ENCODE measurements around the gene DMTF1.

The DMTF1 gene

DNA sequence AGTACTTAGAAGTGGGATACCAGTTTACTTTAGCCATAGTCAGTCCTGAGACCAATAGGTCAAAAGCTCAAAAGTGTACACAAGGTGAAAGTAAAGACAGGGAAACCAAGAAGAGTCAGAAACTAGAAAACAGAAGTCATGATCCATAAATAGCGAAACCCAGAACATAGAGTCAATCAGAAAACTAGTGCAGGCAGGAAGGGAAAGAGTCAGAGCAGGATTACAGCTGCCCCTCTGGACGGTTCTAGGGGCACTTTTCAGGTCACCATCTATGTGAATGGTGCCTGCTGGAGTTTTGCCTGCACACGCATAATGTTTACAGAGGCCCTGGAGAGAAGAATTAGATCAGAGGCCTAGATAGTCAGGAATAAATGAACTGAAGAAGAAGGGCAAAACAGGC, 22.4 kb upstream of the DMTF1 start:
- ChIA-PET POLR2A (interaction anchor here (1.3 kb wide), 1 partner anchor 23 kb away, joined by 5 read pairs; the partner anchor contains the start of gene DMTF1), CTCF (interaction anchor here (0.5 to 1.4 kb wide), 5 partner anchors 9 to 376 kb away, joined by 3 to 7 read pairs (median 3); no protein-coding TSS in a partner anchor)
- no peak overlapping the region for H3K27ac ChIP-seq (ENCODE audit: extremely low read depth, low read depth, low read length)
- no peaks in the 10 kb centered on the region for H3K4me1 ChIP-seq (ENCODE audit: control insufficient read depth, insufficient read depth, low read length)
- H3K9me3 ChIP-seq (ENCODE audit: control insufficient read depth, insufficient read depth, low read depth, low read length), result no peaks in the 10 kb centered on the region
- H3K4me3 ChIP-seq (ENCODE audit: low read depth, low read length), result no peak overlapping the region
- TF ChIP-seq ZNF530 (tag by site-specific recombination; IDR thresholded peaks at IDR 0.05; ENCODE audit: low read depth), result no peak
- no peak for TF ChIP-seq FEZF1 (tag by site-specific recombination; IDR thresholded peaks at IDR 0.05)
- no peak for TF ChIP-seq KLF10 (tag by site-specific recombination; IDR thresholded peaks at IDR 0.05)
- TF ChIP-seq ZBTB1 (tag by site-specific recombination; IDR thresholded peaks at IDR 0.05), result no peak
- TF ChIP-seq ZNF792 (tag by site-specific recombination; IDR thresholded peaks at IDR 0.05), result no peak
- TF ChIP-seq ZNF114 (tag by site-specific recombination; IDR thresholded peaks at IDR 0.05), result no peak
- no peak for TF ChIP-seq SP7 (tag by site-specific recombination; IDR thresholded peaks at IDR 0.05)
- no peak for TF ChIP-seq ZNF600 (tag by site-specific recombination; IDR thresholded peaks at IDR 0.05)
- TF ChIP-seq, protein P1, sequence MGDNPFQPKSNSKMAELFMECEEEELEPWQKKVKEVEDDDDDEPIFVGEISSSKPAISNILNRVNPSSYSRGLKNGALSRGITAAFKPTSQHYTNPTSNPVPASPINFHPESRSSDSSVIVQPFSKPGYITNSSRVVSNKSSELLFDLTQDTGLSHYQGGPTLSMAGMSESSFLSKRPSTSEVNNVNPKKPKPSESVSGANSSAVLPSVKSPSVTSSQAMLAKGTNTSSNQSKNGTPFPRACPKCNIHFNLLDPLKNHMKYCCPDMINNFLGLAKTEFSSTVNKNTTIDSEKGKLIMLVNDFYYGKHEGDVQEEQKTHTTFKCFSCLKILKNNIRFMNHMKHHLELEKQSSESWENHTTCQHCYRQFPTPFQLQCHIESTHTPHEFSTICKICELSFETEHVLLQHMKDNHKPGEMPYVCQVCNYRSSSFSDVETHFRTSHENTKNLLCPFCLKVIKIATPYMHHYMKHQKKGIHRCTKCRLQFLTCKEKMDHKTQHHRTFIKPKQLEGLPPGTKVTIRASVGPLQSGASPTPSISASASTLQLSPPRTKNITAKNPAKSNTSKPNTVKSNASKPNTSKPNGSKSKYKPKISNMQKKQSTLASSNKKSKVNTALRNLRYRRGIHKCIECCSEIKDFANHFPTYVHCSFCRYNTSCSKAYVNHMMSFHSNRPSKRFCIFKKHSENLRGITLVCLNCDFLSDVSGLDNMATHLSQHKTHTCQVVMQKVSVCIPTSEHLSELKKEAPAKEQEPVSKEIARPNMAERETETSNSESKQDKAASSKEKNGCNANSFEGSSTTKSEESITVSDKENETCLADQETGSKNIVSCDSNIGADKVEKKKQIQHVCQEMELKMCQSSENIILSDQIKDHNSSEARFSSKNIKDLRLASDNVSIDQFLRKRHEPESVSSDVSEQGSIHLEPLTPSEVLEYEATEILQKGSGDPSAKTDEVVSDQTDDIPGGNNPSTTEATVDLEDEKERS (tag by site-specific recombination; IDR thresholded peaks at IDR 0.05), result no peak
- TF ChIP-seq, protein P2, sequence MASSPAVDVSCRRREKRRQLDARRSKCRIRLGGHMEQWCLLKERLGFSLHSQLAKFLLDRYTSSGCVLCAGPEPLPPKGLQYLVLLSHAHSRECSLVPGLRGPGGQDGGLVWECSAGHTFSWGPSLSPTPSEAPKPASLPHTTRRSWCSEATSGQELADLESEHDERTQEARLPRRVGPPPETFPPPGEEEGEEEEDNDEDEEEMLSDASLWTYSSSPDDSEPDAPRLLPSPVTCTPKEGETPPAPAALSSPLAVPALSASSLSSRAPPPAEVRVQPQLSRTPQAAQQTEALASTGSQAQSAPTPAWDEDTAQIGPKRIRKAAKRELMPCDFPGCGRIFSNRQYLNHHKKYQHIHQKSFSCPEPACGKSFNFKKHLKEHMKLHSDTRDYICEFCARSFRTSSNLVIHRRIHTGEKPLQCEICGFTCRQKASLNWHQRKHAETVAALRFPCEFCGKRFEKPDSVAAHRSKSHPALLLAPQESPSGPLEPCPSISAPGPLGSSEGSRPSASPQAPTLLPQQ (tag by site-specific recombination; IDR thresholded peaks at IDR 0.05), result no peak
- TF ChIP-seq ZNF2 (tag by site-specific recombination; IDR thresholded peaks at IDR 0.05), result no peak
- TF ChIP-seq ZNF560 (tag by site-specific recombination; IDR thresholded peaks at IDR 0.05; ENCODE audit: borderline replicate concordance), result no peak
- TF ChIP-seq ZNF776 (tag by site-specific recombination; IDR thresholded peaks at IDR 0.05; ENCODE audit: borderline replicate concordance), result no peak
- TF ChIP-seq ZNF37A (tag by site-specific recombination; IDR thresholded peaks at IDR 0.05), result no peak
- H3K36me3 ChIP-seq (ENCODE audit: control insufficient read depth in 2 of 2, insufficient read depth in 1 of 2, low read length in 2 of 2), result no peaks in the 10 kb centered on the region

DNA sequence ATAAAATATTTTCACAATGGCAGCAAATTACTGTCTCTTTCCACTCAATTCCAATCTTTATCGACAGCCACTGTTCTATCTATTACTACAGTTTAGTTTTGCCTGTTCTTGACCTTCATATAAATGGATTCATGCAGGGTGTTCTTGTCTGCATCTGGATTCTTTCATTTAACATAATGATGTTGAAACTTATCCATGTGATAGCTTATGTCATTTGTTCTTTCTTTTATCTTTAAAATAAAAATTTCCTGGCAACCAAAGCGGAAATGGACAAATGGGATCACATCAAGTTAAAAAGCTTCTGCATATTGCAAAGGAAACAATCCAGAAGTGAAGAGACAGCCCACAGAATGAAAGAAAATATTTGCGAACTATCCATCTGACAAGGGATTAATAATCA, 20.5 kb upstream of the DMTF1 start:
- H3K9me3 ChIP-seq (ENCODE audit: control insufficient read depth, insufficient read depth, low read depth, low read length), result no peaks in the 10 kb centered on the region
- ChIA-PET CTCF (interaction anchor here (1.0 kb wide), 1 partner anchor 17 kb away, joined by 3 read pairs; no protein-coding TSS in a partner anchor), POLR2A (interaction anchor here (0.6 kb wide), 1 partner anchor 20 kb away, joined by 3 read pairs; the partner anchor contains the start of gene DMTF1)
- no peak overlapping the region for H3K27ac ChIP-seq (ENCODE audit: extremely low read depth, low read depth, low read length)
- H3K4me3 ChIP-seq (ENCODE audit: low read depth, low read length), result no peak overlapping the region
- no peaks in the 10 kb centered on the region for H3K4me1 ChIP-seq (ENCODE audit: control insufficient read depth, insufficient read depth, low read length)
- H3K36me3 ChIP-seq (ENCODE audit: control insufficient read depth in 2 of 2, insufficient read depth in 1 of 2, low read length in 2 of 2), result no peaks in the 10 kb centered on the region
- TF ChIP-seq, protein P3, sequence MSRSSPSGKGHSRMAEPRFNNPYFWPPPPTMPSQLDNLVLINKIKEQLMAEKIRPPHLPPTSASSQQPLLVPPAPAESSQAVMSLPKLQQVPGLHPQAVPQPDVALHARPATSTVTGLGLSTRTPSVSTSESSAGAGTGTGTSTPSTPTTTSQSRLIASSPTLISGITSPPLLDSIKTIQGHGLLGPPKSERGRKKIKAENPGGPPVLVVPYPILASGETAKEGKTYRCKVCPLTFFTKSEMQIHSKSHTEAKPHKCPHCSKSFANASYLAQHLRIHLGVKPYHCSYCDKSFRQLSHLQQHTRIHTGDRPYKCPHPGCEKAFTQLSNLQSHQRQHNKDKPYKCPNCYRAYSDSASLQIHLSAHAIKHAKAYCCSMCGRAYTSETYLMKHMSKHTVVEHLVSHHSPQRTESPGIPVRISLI (tag by site-specific recombination; IDR thresholded peaks at IDR 0.05), result no peak
- no peak for TF ChIP-seq ZNF555 (tag by site-specific recombination; conservative IDR thresholded peaks at IDR 0.05)
- no peak for TF ChIP-seq ZNF776 (tag by site-specific recombination; IDR thresholded peaks at IDR 0.05; ENCODE audit: borderline replicate concordance)
- no peak for TF ChIP-seq ZNF660 (tag by site-specific recombination; IDR thresholded peaks at IDR 0.05)
- no peak for TF ChIP-seq SCRT2 (tag by site-specific recombination; IDR thresholded peaks at IDR 0.05)
- TF ChIP-seq FEZF1 (tag by site-specific recombination; IDR thresholded peaks at IDR 0.05), result no peak
- TF ChIP-seq ZNF214 (tag by site-specific recombination; IDR thresholded peaks at IDR 0.05; ENCODE audit: borderline replicate concordance), result no peak
- no peak for TF ChIP-seq KLF1 (tag by site-specific recombination; IDR thresholded peaks at IDR 0.05)
- no peak for TF ChIP-seq ZNF155 (tag by site-specific recombination; IDR thresholded peaks at IDR 0.05)
- no peak for TF ChIP-seq ZNF404 (tag by site-specific recombination; IDR thresholded peaks at IDR 0.05)
- TF ChIP-seq MYNN (tag by site-specific recombination; IDR thresholded peaks at IDR 0.05; ENCODE audit: borderline replicate concordance), result no peak
- TF ChIP-seq ZNF140 (tag by site-specific recombination; IDR thresholded peaks at IDR 0.05), result no peak
- TF ChIP-seq, protein P4, sequence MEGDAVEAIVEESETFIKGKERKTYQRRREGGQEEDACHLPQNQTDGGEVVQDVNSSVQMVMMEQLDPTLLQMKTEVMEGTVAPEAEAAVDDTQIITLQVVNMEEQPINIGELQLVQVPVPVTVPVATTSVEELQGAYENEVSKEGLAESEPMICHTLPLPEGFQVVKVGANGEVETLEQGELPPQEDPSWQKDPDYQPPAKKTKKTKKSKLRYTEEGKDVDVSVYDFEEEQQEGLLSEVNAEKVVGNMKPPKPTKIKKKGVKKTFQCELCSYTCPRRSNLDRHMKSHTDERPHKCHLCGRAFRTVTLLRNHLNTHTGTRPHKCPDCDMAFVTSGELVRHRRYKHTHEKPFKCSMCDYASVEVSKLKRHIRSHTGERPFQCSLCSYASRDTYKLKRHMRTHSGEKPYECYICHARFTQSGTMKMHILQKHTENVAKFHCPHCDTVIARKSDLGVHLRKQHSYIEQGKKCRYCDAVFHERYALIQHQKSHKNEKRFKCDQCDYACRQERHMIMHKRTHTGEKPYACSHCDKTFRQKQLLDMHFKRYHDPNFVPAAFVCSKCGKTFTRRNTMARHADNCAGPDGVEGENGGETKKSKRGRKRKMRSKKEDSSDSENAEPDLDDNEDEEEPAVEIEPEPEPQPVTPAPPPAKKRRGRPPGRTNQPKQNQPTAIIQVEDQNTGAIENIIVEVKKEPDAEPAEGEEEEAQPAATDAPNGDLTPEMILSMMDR (tag by site-specific recombination; IDR thresholded peaks at IDR 0.05), result no peak
- no peak for TF ChIP-seq ZNF2 (tag by site-specific recombination; IDR thresholded peaks at IDR 0.05)
- no peak for TF ChIP-seq ZNF701 (tag by site-specific recombination; IDR thresholded peaks at IDR 0.05)
- no peak for TF ChIP-seq ZBTB8A (tag by site-specific recombination; IDR thresholded peaks at IDR 0.05)
- TF ChIP-seq, protein P5, sequence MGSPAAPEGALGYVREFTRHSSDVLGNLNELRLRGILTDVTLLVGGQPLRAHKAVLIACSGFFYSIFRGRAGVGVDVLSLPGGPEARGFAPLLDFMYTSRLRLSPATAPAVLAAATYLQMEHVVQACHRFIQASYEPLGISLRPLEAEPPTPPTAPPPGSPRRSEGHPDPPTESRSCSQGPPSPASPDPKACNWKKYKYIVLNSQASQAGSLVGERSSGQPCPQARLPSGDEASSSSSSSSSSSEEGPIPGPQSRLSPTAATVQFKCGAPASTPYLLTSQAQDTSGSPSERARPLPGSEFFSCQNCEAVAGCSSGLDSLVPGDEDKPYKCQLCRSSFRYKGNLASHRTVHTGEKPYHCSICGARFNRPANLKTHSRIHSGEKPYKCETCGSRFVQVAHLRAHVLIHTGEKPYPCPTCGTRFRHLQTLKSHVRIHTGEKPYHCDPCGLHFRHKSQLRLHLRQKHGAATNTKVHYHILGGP (tag by site-specific recombination; IDR thresholded peaks at IDR 0.05), result no peak

Data from HEK293 (cell line).